Measurements from ENCODE around the gene FOXB1.

FOXB1 gene

DNA sequence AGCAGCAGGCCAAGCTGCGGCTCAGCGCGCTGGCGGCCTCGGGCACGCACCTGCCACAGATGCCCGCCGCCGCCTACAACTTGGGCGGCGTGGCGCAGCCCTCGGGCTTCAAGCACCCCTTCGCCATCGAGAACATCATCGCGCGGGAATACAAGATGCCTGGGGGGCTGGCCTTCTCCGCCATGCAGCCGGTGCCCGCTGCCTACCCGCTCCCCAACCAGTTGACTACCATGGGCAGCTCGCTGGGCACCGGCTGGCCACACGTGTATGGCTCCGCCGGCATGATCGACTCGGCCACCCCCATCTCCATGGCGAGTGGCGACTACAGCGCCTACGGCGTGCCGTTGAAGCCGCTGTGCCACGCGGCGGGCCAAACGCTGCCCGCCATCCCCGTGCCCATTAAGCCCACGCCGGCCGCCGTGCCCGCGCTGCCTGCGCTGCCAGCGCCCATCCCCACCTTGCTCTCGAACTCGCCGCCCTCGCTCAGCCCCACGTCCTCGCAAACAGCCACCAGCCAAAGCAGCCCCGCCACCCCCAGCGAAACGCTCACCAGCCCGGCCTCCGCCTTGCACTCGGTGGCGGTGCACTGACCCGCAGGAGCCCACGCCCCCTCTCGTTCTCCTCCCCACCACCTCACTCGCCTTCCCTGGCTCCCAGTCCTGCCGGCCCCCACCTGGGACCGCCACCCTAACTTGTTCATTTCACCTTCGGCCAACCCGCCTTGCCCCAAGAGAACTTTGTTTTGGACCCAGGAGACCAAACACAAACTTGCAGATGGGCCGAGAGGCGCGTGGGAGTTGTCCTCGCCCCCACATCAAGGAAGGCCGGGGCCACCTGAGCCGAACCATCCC, 1.5 kb downstream of the FOXB1 start:
- Histone ChIP-seq H3K27me3 (peaks cover 98% of the 10 kb centered on the region), H3K9me3 (no peaks in the 10 kb centered on the region), H3K36me3 (no peaks in the 10 kb centered on the region), H3K4me3 (ENCODE audit: low read depth, low read length) (no peak overlapping the region), H3K4me1 (no peaks in the 10 kb centered on the region)
- no peak for DNase-seq
- TF ChIP-seq, protein P1, sequence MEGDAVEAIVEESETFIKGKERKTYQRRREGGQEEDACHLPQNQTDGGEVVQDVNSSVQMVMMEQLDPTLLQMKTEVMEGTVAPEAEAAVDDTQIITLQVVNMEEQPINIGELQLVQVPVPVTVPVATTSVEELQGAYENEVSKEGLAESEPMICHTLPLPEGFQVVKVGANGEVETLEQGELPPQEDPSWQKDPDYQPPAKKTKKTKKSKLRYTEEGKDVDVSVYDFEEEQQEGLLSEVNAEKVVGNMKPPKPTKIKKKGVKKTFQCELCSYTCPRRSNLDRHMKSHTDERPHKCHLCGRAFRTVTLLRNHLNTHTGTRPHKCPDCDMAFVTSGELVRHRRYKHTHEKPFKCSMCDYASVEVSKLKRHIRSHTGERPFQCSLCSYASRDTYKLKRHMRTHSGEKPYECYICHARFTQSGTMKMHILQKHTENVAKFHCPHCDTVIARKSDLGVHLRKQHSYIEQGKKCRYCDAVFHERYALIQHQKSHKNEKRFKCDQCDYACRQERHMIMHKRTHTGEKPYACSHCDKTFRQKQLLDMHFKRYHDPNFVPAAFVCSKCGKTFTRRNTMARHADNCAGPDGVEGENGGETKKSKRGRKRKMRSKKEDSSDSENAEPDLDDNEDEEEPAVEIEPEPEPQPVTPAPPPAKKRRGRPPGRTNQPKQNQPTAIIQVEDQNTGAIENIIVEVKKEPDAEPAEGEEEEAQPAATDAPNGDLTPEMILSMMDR (IDR thresholded peaks at IDR 0.05; ENCODE audit: low read depth, low read length), result no peak

DNA sequence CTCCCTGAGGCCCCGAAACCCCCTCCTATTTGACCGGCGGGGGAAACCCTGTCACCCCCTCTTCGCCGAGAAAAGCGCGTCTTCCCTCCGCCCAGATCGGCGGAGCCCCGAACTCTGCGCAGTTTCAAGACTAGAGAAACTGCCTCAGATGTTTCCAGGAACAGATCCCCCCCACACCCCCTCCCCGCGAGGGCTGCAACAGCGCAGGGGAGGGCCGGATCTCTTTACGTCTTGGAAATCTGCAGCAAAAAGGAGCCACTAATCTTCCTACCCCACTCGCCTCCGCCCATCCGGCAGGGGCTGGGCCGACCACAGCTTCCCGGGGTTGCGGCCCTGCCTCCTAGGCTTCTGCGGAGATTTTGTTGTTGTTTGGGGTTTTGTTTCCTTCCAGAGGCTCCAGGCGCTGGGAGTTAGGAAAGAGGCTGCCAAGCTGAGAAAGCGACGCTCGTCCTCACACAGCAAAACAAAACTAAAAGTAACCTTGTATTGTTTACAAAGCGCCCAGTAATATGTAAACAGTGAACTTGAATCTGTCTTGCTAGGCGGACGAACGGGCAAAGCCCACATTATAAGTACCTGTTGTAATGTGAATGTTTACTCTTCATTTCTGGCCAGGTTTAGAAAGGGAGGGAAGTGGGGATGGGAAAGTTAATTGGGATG, 2.2 kb downstream of the FOXB1 start:
- Histone ChIP-seq H3K9me3 (no peaks in the 10 kb centered on the region), H3K27me3 (peaks cover 98% of the 10 kb centered on the region), H3K4me3 (ENCODE audit: low read depth, low read length) (no peak overlapping the region), H3K4me1 (no peaks in the 10 kb centered on the region), H3K36me3 (no peaks in the 10 kb centered on the region)
- TF ChIP-seq, protein P1 (IDR thresholded peaks at IDR 0.05; ENCODE audit: low read depth, low read length), result no peak
- no peak for DNase-seq

DNA sequence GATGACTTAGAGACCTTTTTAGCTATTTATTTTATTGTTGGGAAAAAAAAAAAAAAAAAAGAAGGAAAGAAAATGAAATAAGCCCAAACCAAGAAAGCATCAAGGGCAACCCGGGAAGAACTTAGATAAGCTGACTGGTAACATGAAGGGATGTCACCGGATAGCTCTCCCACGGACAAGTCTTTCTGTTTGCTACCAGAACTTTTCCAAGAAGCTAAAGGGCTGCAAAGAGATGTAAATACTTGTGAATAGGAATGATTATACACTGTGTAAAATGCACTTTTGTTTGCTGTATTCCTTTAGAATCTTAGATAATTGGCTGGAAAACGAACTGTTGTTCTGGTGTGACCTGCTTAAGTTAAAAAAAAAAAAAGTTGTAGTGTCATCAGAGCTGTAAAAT, 2.8 kb downstream of the FOXB1 start:
- no peak for DNase-seq
- Histone ChIP-seq H3K36me3 (no peaks in the 10 kb centered on the region), H3K4me1 (no peaks in the 10 kb centered on the region), H3K27me3 (peaks cover 98% of the 10 kb centered on the region), H3K4me3 (ENCODE audit: low read depth, low read length) (no peak overlapping the region), H3K9me3 (no peaks in the 10 kb centered on the region)
- TF ChIP-seq, protein P1 (IDR thresholded peaks at IDR 0.05; ENCODE audit: low read depth, low read length), result no peak

DNA sequence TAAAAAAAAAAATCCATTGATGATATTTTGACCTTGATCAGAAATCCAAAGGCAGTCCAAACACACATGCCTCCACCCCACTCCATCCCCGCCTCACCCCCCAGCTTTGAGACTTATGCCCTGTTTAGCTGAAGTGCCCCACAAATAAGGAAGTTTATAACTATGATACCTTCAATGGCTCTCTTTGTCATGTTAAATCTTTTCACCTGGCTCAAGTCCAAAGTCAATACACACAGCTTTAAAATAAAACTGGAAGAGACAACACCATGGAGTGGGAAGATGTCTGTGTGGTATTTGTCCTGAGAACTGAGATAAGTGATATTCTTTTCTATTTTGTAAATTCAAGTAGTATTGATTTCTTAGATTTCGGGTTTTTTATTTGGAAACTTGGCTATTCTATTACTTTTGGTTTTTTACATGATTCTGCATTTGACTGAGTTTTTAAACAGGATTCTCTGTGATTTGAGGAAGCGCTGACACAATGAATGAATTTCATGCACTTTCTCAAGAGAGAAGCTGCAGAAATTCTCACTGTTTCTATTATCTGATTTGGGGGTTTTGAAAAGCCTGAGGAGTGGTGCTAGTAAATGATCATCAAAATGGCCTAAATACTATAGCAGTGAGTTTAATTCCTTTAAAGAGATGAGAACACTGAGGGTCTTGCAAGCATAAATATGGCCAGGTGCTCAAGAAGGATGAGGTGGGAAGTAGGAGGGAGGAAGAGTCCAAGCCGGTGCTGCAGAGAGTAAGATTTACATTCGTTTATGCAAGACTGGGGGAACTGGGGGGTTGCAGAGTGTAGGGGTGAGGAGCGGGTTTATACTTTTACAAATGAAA, 5.2 kb downstream of the FOXB1 start:
- H3K9me3 ChIP-seq, result no peaks in the 10 kb centered on the region
- DNase-seq, result no peak
- peaks cover 96% of the 10 kb centered on the region for H3K27me3 ChIP-seq
- no peaks in the 10 kb centered on the region for H3K36me3 ChIP-seq
- TF ChIP-seq, protein P1 (IDR thresholded peaks at IDR 0.05; ENCODE audit: low read depth, low read length), result no peak
- H3K4me1 ChIP-seq, result no peaks in the 10 kb centered on the region
- no peak overlapping the region for H3K4me3 ChIP-seq (ENCODE audit: low read depth, low read length)

DNA sequence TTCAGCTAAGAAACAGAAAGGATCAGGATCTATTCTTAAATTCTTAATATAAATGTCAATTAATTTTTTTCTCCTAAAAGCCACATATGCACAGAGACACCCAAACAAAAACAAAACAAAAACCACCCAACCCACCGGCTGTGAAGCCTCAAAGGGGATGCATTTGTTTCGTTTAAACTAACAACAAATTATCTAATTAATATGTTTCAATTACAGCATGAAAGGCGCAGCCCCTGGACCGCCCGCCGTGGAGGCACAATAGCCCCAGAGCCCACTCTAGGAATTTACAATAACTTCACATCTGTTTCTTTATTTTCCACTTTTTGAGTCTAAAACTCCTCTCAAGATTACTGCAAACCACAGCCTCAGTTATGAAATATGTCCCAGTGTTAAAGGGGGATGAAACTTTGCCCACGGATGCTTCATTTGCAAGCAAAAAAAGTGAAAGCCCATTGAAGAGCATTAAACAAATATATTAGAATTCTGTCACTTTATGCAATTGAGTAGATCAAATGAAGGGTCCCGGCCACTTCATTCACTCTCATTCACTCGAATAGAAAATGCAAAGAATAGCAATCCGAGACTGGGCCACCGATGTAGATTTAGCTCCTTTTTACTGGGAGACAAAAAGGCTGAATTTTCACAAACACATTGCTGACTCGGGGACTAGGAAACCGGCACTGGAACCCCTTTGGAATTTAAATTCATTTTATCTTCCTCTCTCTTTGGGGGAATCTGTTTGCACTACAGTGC, 6.0 kb downstream of the FOXB1 start:
- no peaks in the 10 kb centered on the region for H3K9me3 ChIP-seq
- peaks cover 96% of the 10 kb centered on the region for H3K27me3 ChIP-seq
- TF ChIP-seq, protein P1 (IDR thresholded peaks at IDR 0.05; ENCODE audit: low read depth, low read length), result no peak
- H3K4me1 ChIP-seq, result no peaks in the 10 kb centered on the region
- H3K4me3 ChIP-seq (ENCODE audit: low read depth, low read length), result no peak overlapping the region
- H3K36me3 ChIP-seq, result no peaks in the 10 kb centered on the region
- DNase-seq, result no peak

Measured in BE2C (cell line).